ENCODE results near the gene NAT10. TPM values are rescaled to one million over a fixed set of nuclear protein-coding genes. Genes with fewer than 3 reads are reported as not detected.

The NAT10 gene
- total RNA-seq, 2 donors from 2014 or later = 22.6 to 38.2 TPM

GRCh38 chr11:34104680-34105078, 750 bp upstream of the NAT10 start:
- DNase-seq (no peak), ATAC-seq (no peak)
- intact Hi-C loops (cut with DNase I) = no loop called here
- TF ChIP-seq CTCF (IDR thresholded peaks at IDR 0.05) (no peak), POLR2A (IDR thresholded peaks at IDR 0.05) (no peak)
- no peaks in the 10 kb centered on the region for H3K27me3 ChIP-seq
- no peaks in the 10 kb centered on the region for H3K9me3 ChIP-seq
- WGBS, 2 donors = 23 to 30% methylated on average over 6 of the region's 6 CpGs
- no peak overlapping the region for H3K4me3 ChIP-seq
- H3K27ac ChIP-seq = peak overlapping the region; percentile 86 to 91 (median 90)
- peaks cover 4 to 12% of the 10 kb centered on the region in 2 donors for H3K36me3 ChIP-seq (replicated peaks in 1 of 2; ENCODE audit: insufficient read depth in 1 of 2, low read depth in 2 of 2)
- H3K4me1 ChIP-seq = peaks cover 19% of the 10 kb centered on the region

- peak overlapping the region; percentile 29 to 91 (median 90) for H3K27ac ChIP-seq
- H3K9me3 ChIP-seq = no peaks in the 10 kb centered on the region
- intact Hi-C loops (cut with DNase I) = no loop called here
- TF ChIP-seq CTCF (IDR thresholded peaks at IDR 0.05) (no peak), POLR2A (IDR thresholded peaks at IDR 0.05) (no peak)
- H3K4me1 ChIP-seq = peaks cover 19% of the 10 kb centered on the region
- H3K27me3 ChIP-seq = no peaks in the 10 kb centered on the region
- ATAC-seq (no peak), DNase-seq (no peak)
- peak overlapping the region; percentile 55 to 63 for H3K4me3 ChIP-seq
- peaks cover 4 to 7% of the 10 kb centered on the region in 2 donors for H3K36me3 ChIP-seq (replicated peaks in 1 of 2; ENCODE audit: insufficient read depth in 1 of 2, low read depth in 2 of 2)
- 1% methylated on average over 7 to 17 of the region's 17 CpGs for WGBS, 2 donors
Measured at GRCh38 chr11:34105957-34106504, 602 bp downstream of the NAT10 start.

GRCh38 chr11:34111722-34112270, 6.4 kb downstream of the NAT10 start:
- TF ChIP-seq POLR2A (IDR thresholded peaks at IDR 0.05) (no peak), CTCF (IDR thresholded peaks at IDR 0.05) (no peak)
- no peak for ATAC-seq
- no peak for DNase-seq
- intact Hi-C loops (cut with DNase I) = no loop called here
- Histone ChIP-seq H3K27me3 (no peaks in the 10 kb centered on the region), H3K9me3 (no peaks in the 10 kb centered on the region), H3K36me3 (replicated peaks in 1 of 2; ENCODE audit: insufficient read depth in 1 of 2, low read depth in 2 of 2) (peaks cover 9 to 30% of the 10 kb centered on the region in 2 donors), H3K4me1 (peaks cover 5% of the 10 kb centered on the region), H3K27ac (no peak overlapping the region), H3K4me3 (no peak overlapping the region)
- 90 to 95% methylated on average over 6 of the region's 6 CpGs for WGBS, 2 donors

GRCh38 chr11:34114014-34114413, 8.6 kb downstream of the NAT10 start:
- no peak for TF ChIP-seq CTCF (IDR thresholded peaks at IDR 0.05)
- no peak for TF ChIP-seq POLR2A (IDR thresholded peaks at IDR 0.05)
- intact Hi-C loops (cut with DNase I) = no loop called here
- Histone ChIP-seq H3K36me3 (replicated peaks in 1 of 2; ENCODE audit: insufficient read depth in 1 of 2, low read depth in 2 of 2) (peaks cover 12 to 39% of the 10 kb centered on the region in 2 donors), H3K27ac (no peak overlapping the region), H3K4me1 (no peaks in the 10 kb centered on the region), H3K9me3 (no peaks in the 10 kb centered on the region), H3K27me3 (no peaks in the 10 kb centered on the region), H3K4me3 (no peak overlapping the region)
- DNase-seq (no peak), ATAC-seq (no peak)
- WGBS, 2 donors = 85 to 96% methylated on average over 2 of the region's 2 CpGs

- TF ChIP-seq CTCF (IDR thresholded peaks at IDR 0.05) = no peak
- Histone ChIP-seq H3K36me3 (replicated peaks in 1 of 2; ENCODE audit: insufficient read depth in 1 of 2, low read depth in 2 of 2) (peaks cover 16 to 42% of the 10 kb centered on the region in 2 donors), H3K4me1 (no peaks in the 10 kb centered on the region), H3K4me3 (no peak overlapping the region), H3K27ac (no peak overlapping the region), H3K27me3 (no peaks in the 10 kb centered on the region), H3K9me3 (no peaks in the 10 kb centered on the region)
- intact Hi-C loops (cut with DNase I) = no loop called here
- WGBS, 2 donors = 94 to 95% methylated on average over 5 of the region's 5 CpGs
- DNase-seq (no peak), ATAC-seq (no peak)
Measured at GRCh38 chr11:34114471-34114870, 9.0 kb downstream of the NAT10 start.
